A172 (cell line): ENCODE measurements around the gene ZFPM1. TPM values are rescaled to one million over a fixed set of nuclear protein-coding genes. Genes with fewer than 3 reads are reported as not detected.

ENCODE experiments used
- DNase-seq: peaks from one replicate; pipeline ENCODE4 v3.0.0-alpha.2; 2015; ENCODE audit warnings: low spot score
- total RNA-seq: library from RNA; depleted of rRNA; stranded (reverse); fragments of >200 nt; shearing (Covaris generic); gene quantifications from 2 replicates; pipeline ENCODE4 v1.2.3, GENCODE V29; 2014

The ZFPM1 gene
- total RNA-seq, 1 experiment from 2014 or later, result 0.95 TPM

DNA sequence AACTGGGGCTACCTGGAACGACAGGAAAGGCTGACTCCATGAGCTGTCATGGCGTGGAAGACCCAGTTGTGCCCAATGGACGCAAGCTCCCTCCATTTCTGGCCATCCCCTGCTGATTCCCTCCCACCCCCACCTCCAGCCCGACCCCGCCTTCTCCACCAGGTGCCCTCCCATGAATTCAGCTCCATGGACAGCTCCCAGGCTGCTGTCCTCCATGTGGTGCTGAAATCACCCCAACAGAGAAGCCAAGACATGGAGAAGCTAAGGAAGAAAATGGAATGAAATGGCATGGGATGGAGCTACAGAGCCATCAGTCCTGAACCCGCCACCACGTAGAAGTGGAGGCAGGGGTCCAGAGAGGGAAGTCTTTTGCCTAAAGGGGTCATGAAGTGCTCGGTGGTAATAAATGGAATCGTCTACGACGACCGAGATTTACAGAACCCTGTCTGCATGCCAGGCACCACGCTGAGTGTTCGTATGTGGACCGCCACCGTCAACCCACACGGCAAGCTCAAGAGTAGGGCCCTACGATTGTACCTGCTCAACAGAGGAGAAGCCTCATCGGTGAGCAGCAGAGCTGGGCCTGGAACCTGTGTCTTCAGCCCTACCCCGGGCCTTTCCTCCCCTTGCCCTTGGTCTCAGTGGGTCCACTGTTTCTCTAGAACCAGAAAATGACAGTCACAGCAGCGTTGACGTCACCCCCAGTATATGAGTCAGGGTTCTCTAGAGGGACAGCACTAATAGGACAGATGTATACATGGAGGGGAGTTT, 107.8 kb downstream of the ZFPM1 start:
- DNase-seq, result peak; percentile 19

DNA sequence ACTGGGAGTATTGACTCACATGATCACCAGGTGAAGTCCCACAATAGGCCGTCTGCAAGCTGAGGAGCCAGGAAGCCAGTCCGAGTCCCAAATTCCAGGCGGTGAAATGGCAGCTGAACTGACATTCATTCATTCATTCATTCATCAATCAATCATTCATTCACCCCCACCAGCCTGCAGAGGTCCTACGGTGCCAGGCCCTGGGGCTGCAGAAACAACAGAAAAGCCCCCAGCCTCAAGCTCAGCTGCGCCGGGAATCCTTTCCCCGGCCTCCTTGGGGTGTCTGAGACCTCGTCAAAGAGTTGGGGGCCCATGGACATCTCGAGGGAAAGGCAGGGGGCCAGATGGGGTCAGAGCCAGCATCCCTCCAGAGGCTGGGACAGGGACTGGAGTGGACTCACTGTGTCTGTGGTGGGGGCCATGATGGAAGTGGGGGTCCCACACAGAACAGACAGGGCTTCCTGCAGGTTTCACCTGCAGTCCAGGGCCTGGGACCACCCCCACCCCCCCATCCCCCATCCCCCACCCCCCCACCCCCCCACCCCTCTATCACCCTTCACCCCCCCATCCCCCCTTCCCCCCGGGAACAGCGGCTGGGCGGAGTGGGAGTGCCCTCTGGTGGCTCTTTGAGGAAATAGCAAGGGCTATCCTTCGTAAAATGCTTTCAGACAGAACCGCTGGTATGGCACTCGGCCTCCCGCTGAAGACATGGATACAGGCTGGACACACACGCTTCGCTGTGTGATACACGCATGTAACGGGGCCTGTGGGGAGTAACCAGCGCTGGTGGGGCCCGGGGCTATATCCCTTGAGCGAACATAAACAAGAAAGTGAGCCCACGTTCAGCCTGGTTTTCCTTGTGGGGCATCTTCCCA, 108.6 kb downstream of the ZFPM1 start:
- DNase-seq, result peak; percentile 55

DNA sequence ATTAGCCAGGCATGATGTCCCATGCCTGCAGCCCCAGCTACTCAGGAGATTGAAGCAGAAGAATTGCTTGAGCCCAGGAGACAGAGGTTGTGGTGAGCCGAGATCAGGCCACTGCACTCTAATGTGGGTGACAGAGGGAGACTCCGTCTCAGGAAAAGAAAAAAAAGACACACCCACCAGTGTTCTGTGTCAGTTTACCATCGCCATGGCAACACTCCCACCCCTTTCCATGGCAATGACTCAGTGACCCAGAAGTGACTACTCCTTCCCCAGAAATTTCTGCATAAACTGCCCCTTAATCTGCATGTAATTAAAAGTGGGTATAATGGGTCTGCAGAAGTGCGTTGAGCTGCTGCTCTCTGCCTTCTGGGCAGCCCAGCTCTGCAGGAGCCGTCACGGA, 113.1 kb downstream of the ZFPM1 start:
- DNase-seq, result no peak

DNA sequence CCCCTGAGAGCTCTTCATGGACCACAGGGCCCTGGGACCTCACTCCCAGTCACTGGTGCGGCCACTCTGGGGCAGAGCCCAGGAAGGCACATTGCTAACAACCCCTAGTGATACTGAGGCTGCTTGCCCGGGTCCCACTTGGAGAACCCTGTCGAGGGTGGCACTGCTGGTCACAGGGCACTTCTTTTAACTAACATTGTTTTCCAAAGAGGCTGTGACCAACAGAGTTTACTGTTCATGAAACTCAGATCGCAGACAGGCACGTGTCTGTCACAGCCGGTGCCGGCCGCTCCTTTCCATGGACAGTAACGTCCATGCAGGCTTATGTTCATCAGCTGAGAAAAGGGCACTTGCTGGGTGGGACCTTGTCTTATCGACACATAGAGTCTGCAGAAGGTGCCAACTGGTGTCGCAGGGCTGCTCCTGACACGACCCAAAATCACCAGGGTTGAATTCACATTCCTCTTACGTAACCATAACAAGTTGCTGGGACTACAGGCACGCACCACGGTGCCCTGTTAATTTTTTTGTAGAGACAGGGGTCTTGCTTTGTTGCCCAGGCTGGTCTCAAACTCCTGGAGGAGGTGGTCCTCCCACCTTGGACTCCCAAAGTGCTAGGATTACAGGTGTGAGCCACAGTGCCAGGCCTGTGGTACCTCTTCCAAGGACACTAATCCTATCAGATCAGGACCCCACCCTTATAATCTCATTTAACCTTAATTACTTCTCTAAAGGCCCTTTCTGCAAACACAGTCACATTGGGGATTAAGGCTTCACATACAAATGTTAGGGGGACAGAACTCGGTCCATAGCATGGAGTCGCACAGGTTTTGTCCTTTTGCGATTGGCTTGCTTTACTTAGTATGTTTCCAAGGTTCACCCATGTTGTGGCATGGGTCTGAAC, 115.9 kb downstream of the ZFPM1 start:
- no peak for DNase-seq

DNA sequence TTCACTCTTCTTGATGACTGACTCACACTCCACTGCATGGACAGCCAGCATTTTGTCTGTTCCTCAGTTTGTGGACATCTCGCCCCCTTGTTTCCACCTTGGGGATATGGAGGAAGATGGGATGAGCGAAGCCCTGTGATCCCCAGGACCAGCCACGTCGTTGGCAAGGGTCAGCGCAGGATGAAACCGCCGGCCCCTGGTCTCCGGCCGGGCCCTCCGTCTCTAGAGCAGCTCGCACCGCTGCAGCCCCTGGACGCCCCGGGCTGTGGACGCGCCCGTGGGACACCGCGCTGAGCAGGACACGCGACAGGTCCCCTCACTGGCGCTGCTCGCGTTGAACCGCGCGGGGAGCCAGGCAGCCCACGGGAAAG, 116.5 kb downstream of the ZFPM1 start:
- no peak for DNase-seq

DNA sequence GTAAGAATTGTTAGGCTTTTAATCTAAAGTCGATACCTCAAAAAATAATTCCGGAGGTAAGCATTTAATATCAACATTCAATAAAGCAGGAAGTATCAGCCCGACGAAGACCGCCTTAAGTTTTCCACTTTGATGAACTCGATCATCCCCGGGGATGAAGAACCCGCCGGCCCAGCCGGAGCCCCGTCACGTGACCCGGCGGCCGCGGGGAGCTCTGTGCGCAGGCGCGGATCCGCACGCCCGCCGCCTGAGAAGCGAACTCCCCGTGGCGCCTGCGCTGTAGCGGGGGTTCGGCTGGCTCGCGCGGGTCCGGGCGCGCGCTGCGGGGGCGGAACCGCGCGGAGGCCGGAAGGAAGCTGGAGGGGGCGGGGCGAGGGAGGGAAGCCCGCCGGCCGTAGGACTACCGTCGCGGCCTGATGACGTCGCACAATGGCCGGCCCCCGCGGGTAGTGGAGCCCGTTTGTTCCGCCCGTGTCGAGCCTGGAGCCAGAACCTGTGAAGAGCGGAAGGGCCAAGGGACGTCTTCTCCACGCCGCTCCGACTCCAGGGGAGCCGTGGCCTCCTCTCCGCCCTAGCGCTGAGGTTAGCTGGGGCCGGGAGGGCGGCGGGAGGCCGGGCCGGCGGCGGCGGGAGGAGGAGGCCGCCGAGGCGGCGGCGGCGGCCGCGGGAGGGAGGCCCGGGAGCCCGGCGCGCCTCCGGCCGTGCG, 117.1 kb downstream of the ZFPM1 start, which contains the start of gene ZC3H18:
TSS of gene ZC3H18 (plus strand) at position 419 of the 706 bp plus-strand sequence. CDS start 6,721 bp downstream, outside the sequence.
- peak; percentile 83 for DNase-seq

DNA sequence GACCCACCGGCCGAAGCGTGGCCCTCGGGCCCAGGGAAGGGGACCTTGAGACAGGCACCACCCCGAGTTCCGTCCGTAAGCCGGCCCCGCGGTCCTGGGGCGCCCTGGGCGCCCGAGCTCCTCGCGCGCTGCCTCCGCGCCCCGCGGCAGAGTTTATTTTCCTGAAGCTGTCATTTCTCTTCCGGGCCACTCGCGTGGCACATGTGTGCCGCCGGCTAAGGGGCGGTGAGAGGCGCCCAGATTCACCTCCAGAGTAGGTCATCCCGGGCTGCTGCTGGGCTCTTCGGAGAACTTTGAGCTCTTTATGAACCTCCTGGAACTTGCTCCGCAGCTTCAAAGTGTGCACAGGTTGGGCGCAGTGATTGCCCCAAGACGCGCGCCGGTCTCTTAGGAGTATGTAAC, 117.6 kb downstream of the ZFPM1 start:
- no peak for DNase-seq

DNA sequence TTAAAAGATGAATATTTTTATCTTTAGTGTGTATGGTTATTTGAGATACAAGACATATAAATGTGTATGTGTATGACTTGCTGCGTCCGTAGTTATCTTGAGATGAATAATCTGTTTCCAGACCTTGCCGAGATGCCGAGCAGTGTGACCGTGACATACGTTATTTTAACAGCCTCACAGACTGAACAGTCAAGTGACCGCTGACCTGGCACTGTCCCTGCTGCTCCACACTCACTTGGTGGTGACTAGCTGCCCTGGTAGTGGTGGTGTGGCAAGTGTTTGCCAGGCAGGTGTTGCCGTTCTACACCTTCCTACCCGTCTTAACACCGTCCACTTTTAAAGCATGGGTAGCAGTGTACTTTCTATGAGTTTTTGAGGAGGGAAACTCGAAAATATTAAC, 122.2 kb downstream of the ZFPM1 start:
- no peak for DNase-seq

DNA sequence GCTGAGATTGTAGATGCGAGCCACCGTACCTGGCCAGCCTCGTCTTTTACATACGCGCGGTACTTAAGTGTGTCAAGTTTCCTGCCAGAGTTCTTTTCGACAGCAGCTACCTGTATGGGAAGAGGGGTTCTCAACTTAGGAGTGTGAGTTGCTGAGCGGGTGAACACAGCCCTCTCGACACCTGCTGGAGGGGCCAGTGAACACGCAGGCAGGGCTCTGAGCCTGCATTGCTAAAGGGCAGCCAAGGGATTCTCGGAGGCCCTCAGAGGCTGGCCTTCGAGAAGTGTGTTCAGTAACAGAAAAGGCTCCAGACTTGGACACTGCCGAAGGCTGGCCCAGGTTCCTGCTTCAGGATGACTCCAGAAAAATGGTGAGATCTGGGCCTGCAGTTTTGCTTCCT, 123.2 kb downstream of the ZFPM1 start:
- DNase-seq, result no peak

DNA sequence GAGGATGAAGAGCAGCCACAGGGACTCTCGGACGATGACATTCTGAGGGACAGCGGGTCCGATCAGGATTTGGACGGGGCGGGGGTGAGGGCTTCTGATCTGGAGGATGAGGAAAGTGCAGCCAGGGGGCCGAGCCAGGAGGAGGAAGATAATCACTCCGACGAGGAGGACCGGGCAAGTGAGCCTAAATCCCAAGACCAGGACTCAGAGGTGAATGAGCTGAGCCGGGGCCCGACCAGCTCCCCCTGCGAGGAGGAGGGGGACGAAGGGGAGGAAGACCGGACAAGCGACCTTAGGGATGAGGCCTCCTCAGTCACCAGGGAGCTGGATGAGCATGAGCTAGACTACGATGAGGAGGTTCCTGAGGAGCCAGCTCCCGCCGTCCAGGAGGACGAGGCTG, 124.1 kb downstream of the ZFPM1 start:
- no peak for DNase-seq

DNA sequence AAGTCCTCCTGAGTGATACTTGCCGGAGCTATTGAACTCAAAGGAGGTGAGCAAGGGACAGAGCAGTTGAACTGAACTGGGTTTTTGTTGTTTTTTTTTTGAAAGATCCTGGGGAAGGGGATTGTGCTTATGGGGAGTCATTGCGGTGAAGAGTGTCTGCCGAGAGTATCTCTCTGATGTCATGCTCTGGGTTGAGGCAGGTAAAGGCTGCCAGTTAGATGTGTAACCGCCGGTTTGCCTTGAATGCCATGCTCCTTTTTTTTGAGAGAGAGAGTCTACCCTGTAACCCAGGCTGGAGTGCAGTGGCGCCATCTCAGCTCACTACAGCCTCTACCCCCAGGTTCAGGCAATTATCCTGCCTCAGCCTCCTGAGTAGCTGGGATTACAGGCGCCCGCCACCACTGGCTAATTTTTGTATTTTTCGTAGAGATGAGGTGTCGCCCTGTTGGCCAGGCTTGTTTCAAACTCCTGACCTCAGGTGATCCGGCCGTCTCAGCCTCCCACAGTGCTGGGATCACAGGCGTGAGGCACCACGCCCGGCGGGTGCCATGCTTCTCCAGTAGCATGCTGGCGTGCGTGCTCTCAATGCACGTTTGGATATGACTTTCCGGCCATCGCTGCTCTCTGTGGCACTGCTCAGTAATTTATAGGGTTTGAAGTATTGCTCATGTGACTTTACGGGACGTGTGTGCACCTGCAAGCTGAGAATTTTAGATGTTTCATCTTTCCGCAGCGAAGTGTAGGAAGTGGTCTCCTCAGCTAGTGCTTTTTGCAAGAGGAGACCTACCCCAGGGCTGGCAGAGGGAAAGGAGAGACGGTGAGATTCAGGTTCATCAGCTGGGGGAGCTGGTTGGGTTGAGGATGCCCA, 125.6 kb downstream of the ZFPM1 start:
- DNase-seq, result no peak

DNA sequence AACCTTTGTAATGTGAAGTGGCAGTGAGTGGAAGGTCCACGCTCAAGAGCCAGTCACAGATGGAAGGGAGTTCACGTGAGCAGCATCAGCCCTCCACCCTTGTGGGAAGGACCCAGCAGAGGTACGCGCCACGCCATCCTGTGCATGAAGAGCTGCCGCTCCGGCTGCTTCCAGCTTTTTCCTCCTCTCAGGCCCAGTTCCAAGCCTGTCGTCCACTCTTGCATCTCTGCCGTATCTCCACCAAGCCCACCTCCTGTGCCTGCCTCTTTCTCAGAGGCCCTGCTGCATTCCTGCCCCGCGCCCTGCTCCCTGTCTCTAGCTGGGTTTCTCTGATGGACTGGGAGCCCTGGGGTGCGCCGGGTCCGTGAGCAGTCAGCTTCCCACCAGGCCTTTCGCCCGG, 127.3 kb downstream of the ZFPM1 start:
- DNase-seq, result no peak

DNA sequence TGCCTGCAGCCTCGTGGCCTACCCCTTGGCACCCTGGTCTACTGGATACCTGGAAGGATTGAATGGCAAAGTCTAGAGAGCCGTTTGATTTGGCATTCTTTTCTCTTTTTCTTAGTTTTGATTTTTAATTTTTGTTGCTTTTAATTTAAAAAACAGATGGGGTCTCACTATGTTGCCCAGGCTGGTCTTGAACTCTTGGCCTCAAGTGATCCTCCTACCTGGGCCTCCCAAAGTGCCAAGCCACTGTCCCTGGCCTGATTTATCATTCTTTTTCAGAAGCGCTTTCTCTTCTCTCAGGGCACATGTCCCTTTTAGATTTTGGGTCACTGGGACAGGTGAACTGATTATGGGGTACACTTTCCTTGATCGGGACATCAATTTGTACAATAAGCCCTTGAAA, 128.0 kb downstream of the ZFPM1 start:
- no peak for DNase-seq

DNA sequence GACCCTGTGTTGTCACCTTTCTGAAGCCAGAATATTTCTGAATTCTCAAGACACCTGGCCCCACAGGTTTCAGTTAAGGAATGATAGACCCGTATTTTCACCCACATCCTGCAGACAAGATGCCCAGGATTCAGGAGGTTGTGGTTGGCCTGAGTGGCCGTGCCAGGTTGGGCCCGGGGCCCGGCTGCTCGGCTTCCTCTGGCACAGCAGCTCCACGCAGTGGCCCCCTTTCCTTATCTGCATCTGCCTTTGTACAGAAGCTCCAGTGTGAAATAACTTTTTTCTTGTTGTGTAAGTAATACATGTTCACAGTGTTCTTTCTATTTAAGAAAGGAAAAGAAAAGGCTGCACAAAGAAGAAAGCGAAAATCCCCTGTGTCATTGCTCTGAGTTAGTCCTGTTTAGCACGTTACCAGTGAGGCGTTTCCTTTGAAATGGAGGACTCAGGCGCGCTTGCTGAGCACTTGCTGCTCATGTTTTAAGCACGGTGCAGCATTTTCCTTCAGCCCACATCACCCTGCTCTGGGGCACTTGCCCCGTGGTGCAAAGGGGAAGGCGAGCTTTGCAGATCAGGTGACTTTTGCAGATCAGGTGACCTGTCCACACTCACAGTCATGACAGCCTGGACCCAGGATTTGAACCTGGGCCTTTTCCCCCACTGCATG, 130.0 kb downstream of the ZFPM1 start:
- no peak for DNase-seq

DNA sequence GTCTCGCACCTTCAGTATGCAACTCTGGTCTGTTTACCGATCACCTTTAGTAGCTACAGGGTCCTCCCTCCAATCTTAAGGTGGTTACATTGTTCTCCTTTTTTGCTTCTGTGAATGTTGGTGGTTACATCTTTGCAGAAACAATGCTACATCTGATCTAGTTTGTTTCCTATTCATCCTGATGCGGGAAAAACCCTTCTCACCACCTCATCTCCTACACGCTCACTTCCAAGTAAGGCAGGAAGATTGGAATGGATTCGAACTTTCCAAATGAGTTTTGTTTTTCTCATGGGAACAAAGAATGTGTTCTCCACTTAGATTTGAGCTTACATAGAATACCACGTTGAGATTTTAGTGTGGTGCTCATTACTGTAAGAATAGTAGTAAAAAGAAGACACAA, 131.6 kb downstream of the ZFPM1 start:
- no peak for DNase-seq

DNA sequence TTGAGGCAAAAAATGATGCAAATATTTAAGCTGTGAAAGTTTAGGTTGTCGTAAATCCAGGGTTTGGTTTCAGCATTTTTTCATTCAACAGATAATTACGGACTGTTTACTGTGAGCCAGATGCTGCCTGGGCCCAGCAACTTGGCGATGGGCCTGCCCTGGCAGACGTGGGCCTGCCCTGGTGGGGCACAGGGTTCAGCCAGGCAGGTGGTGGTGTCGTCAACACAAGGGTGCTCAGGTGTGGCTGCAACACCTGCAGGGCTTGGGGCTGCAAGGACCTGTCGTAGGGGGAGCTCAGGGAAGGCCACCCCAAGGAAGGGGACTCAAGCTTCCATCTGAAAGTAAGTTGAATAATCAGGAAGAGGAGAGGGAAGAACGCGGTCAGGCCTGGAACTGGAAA, 132.2 kb downstream of the ZFPM1 start:
- DNase-seq, result no peak

DNA sequence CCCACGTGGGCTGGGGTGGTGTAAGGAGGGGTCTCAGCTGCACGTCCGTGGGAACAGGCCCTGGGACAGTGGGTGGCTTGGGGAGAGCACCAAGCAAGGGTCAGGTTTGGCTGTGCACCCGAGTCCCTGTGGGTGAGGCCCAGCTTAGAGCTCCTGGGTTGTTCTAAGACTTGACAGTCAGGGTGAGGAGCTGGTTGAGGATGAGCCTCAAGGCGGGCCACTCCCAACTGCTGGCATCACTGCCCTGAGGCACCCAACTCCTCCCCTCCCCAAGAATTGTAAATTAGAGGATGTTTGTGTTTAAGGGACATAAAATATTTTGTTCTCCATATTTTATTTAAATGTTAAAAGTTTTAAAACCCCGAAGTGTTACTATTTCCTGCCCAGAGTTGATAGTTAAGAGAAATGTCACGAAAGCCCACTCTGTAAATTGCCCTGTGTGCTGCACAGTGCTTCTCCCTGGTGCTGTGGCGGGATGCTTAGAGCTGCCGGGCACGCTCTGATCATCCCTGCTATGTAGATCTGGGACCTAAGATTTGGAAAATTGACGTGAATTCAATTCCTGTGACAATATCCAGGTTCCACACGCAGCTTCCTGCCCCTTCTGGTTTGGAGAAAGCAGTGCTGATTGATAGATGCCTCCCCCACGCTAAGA, 133.0 kb downstream of the ZFPM1 start:
- no peak for DNase-seq
